Adrenal gland (tissue), 5 donors: ENCODE data around the gene LRP2BP.

Experiments
- CTCF ChIP-seq, 6 experiments: fragments of 450-650 bp in 4 of 6; fragments of 200-600 bp in 2 of 6; sonication (generic) in 1 of 6; IDR thresholded peaks; 1 replicate in 5 of 6; 2 replicates in 1 of 6; pipeline versions ENCODE4 v1.5.1 to v1.8.0; 2016 to 2021; ENCODE audit warnings: antibody characterized with exemption in 6 of 6, mild to moderate bottlenecking in 2 of 6, moderate library complexity in 1 of 6
- POLR2A ChIP-seq, 2 donors: fragments of 450-650 bp; IDR thresholded peaks; one replicate each; pipeline ENCODE4 v1.6.1; 2017; ENCODE audit warnings: antibody characterized with exemption in 2 of 2, mild to moderate bottlenecking in 2 of 2, moderate library complexity in 1 of 2
- donor health status: DM: no; HTN: no; CAD: no.

GRCh38 chr4:185424905-185425646 is 29.4 kb upstream of the LRP2BP start:
- TF ChIP-seq CTCF (IDR thresholded peaks at IDR 0.05) (no peak), POLR2A (IDR thresholded peaks at IDR 0.05) (no peak)
